H1 (cell line): ENCODE results near the gene ITPKC. TPM values are rescaled to one million over a fixed set of nuclear protein-coding genes. Genes with fewer than 3 reads are reported as not detected.

ENCODE experiments used
- CTCF ChIA-PET: fragments of 300-600 bp; sonication (Branson Sonifier 250); formaldehyde crosslinking; loops from one replicate; lab custom pipeline; 2021; ENCODE audit not compliant: partially characterized antibody; lab: Charles Lee
- POLR2A ChIA-PET: fragments of 300-600 bp; sonication (Branson Sonifier 250); formaldehyde crosslinking; loops from one replicate; lab custom pipeline; 2021; ENCODE audit warnings: inconsistent platforms; ENCODE audit not compliant: partially characterized antibody; lab: Charles Lee
- DNase-seq, 2 experiments: peaks; one replicate each; pipeline versions ENCODE4 v3.0.0 to v3.0.0-alpha.2; 2010 to 2022; ENCODE audit warnings: low spot score in 2 of 2, low read depth in 1 of 2, mixed read lengths in 1 of 2
- FAIRE-seq: peaks from 2 replicates; lab custom pipeline; 2011; peaks lifted over from hg19 to GRCh38; lab: Jason Lieb, UNC
- H2AFZ ChIP-seq: 2 replicates; pipeline ENCODE4 v1.8.1; 2012; ENCODE audit warnings: low read length, inconsistent platforms
- H2AK5ac ChIP-seq: 2 replicates; pipeline ENCODE4 v1.6.1; 2013; ENCODE audit warnings: low read depth, low read length
- H2BK120ac ChIP-seq: replicated peaks from 2 replicates; pipeline ENCODE3; 2013; ENCODE audit warnings: low read depth, low read length, inconsistent platforms
- H2BK12ac ChIP-seq: 2 replicates; pipeline ENCODE4 v1.6.1; 2013; ENCODE audit warnings: low read depth, low read length
- H2BK15ac ChIP-seq: 2 replicates; pipeline ENCODE4 v1.6.1; 2013; ENCODE audit warnings: low read length
- H2BK20ac ChIP-seq: 2 replicates; pipeline ENCODE4 v1.6.1; 2013; ENCODE audit warnings: low read length
- H2BK5ac ChIP-seq: 2 replicates; pipeline ENCODE4 v1.6.1; 2013; ENCODE audit warnings: low read depth, low read length
- H3K14ac ChIP-seq: 2 replicates; pipeline ENCODE4 v1.6.1; 2013; ENCODE audit warnings: inconsistent platforms; ENCODE audit not compliant: insufficient read length
- H3K18ac ChIP-seq: 2 replicates; pipeline ENCODE4 v1.6.1; 2013; ENCODE audit warnings: low read length; ENCODE audit errors: extremely low read depth
- H3K23ac ChIP-seq: 2 replicates; pipeline ENCODE4 v1.6.1; 2013; ENCODE audit warnings: inconsistent platforms; ENCODE audit not compliant: insufficient read length
- H3K23me2 ChIP-seq: 2 replicates; pipeline ENCODE4 v1.6.1; 2013; ENCODE audit warnings: low read depth, low read length
- H3K27ac ChIP-seq: 2 replicates; pipeline ENCODE4 v1.6.1; 2011; ENCODE audit warnings: low read depth, low read length, inconsistent platforms
- H3K27me3 ChIP-seq, 4 experiments: replicated peaks in 1 of 4; 1 replicate in 1 of 4; 2 replicates in 3 of 4; pipeline versions ENCODE4 v1.6.1 to v1.8.1; 2011 to 2013; ENCODE audit warnings: low read length in 3 of 4, mild to moderate bottlenecking in 3 of 4, inconsistent platforms in 2 of 4, mixed read lengths in 2 of 4, moderate library complexity in 1 of 4; ENCODE audit not compliant: control insufficient read depth in 3 of 4, insufficient read depth in 3 of 4; ENCODE audit errors: extremely low read depth in 1 of 4
- H3K36me3 ChIP-seq, 4 experiments: 2 replicates each; pipeline versions ENCODE4 v1.6.1 to v1.8.1; 2011 to 2013; ENCODE audit warnings: mild to moderate bottlenecking in 4 of 4, low read length in 3 of 4, moderate library complexity in 2 of 4, control low read depth in 1 of 4, inconsistent platforms in 1 of 4; ENCODE audit not compliant: insufficient read depth in 4 of 4, control insufficient read depth in 2 of 4
- H3K4ac ChIP-seq: replicated peaks from 2 replicates; pipeline ENCODE3; 2013; ENCODE audit warnings: low read length, low read depth, mixed read lengths, inconsistent platforms; ENCODE audit not compliant: insufficient read length
- H3K4me1 ChIP-seq, 4 experiments: replicated peaks in 1 of 4; 1 replicate in 1 of 4; 2 replicates in 3 of 4; pipeline versions ENCODE4 v1.6.1 to v1.8.1; 2011 to 2013; ENCODE audit warnings: low read length in 3 of 4, inconsistent platforms in 2 of 4, mixed read lengths in 1 of 4; ENCODE audit not compliant: insufficient read depth in 4 of 4, control insufficient read depth in 3 of 4
- H3K4me2 ChIP-seq, 2 experiments: 2 replicates each; pipeline versions ENCODE4 v1.6.1 to v1.8.1; 2011 to 2013; ENCODE audit warnings: low read depth in 2 of 2, low read length in 2 of 2, control low read depth in 1 of 2, inconsistent platforms in 1 of 2, mild to moderate bottlenecking in 1 of 2; ENCODE audit not compliant: insufficient read depth in 1 of 2
- H3K4me3 ChIP-seq, 4 experiments: fragments of 200-600, 300-600 bp in 1 of 4; sonication (generic), shearing (Covaris generic), sonication (Bioruptor Twin) in 1 of 4; 2 replicates each; pipeline versions ENCODE4 v1.5.1 to v1.8.1; 2011 to 2016; ENCODE audit warnings: low read length in 4 of 4, low read depth in 3 of 4, control low read depth in 2 of 4, inconsistent platforms in 2 of 4, mild to moderate bottlenecking in 2 of 4, mixed read lengths in 1 of 4, moderate library complexity in 1 of 4; ENCODE audit not compliant: insufficient read depth in 2 of 4; ENCODE audit errors: extremely low read depth in 1 of 4
- H3K56ac ChIP-seq: replicated peaks from 2 replicates; pipeline ENCODE3; 2013; ENCODE audit warnings: low read depth, mild to moderate bottlenecking, mixed read lengths, low read length, inconsistent platforms; ENCODE audit not compliant: insufficient read length
- H3K79me1 ChIP-seq: 2 replicates; pipeline ENCODE4 v1.6.1; 2013; ENCODE audit warnings: low read depth, low read length, control low read depth
- H3K79me2 ChIP-seq, 2 experiments: 2 replicates each; pipeline versions ENCODE4 v1.6.1 to v1.8.1; 2012 to 2013; ENCODE audit warnings: low read length in 2 of 2, mild to moderate bottlenecking in 2 of 2, inconsistent platforms in 1 of 2; ENCODE audit not compliant: insufficient read depth in 2 of 2, control insufficient read depth in 1 of 2
- H3K9ac ChIP-seq, 4 experiments: replicated peaks in 1 of 4; 1 replicate in 1 of 4; 2 replicates in 3 of 4; pipeline versions ENCODE4 v1.6.1 to v1.8.1; 2011 to 2013; ENCODE audit warnings: low read depth in 3 of 4, low read length in 3 of 4, control low read depth in 2 of 4, mild to moderate bottlenecking in 2 of 4, moderate library complexity in 2 of 4, inconsistent platforms in 1 of 4; ENCODE audit errors: extremely low read depth in 1 of 4
- H3K9me3 ChIP-seq, 2 experiments: 2 replicates each; pipeline versions ENCODE4 v1.6.1 to v1.8.1; 2012 to 2013; ENCODE audit warnings: mild to moderate bottlenecking in 2 of 2, moderate library complexity in 2 of 2, control low read depth in 1 of 2, inconsistent platforms in 1 of 2, low read depth in 1 of 2, low read length in 1 of 2, mixed read lengths in 1 of 2; ENCODE audit not compliant: insufficient read depth in 2 of 2
- H4K20me1 ChIP-seq, 2 experiments: replicated peaks in 1 of 2; 2 replicates each; pipeline versions ENCODE3 to v1.8.1; 2011 to 2013; ENCODE audit warnings: inconsistent platforms in 2 of 2, low read length in 2 of 2, mild to moderate bottlenecking in 1 of 2; ENCODE audit not compliant: insufficient read depth in 2 of 2, control insufficient read depth in 1 of 2
- H4K5ac ChIP-seq: 2 replicates; pipeline ENCODE4 v1.6.1; 2013; ENCODE audit warnings: low read length, low read depth, mixed read lengths, inconsistent platforms; ENCODE audit not compliant: insufficient read length
- H4K8ac ChIP-seq: 2 replicates; pipeline ENCODE4 v1.8.0; 2013; ENCODE audit warnings: mild to moderate bottlenecking, moderate library complexity, low read length, inconsistent platforms; ENCODE audit not compliant: insufficient read depth; ENCODE audit errors: extremely low read depth
- H4K91ac ChIP-seq: replicated peaks from 2 replicates; pipeline ENCODE3; 2013; ENCODE audit warnings: low read length, mixed read lengths, inconsistent platforms; ENCODE audit not compliant: insufficient read length
- WGBS, 2 experiments: shearing (Covaris generic) in 1 of 2; methylation state at CpG; one replicate each; pipeline versions ENCODE4 v1.1.6 to v1.1.7; 2013 to 2015; ENCODE audit warnings: low lambda C conversion rate in 2 of 2, mixed read lengths in 2 of 2, inconsistent platforms in 1 of 2, low coverage in 1 of 2, missing lambda C conversion rate in 1 of 2; ENCODE audit not compliant: insufficient replicate concordance in 2 of 2, insufficient coverage in 1 of 2, insufficient read length in 1 of 2; ENCODE audit errors: extremely low coverage in 1 of 2, missing lambda C conversion rate in 1 of 2; 5-methylcytosine and 5-hydroxymethylcytosine counted together
- polyA plus RNA-seq, 7 experiments: library from polyadenylated mRNA; depleted of rRNA in 3 of 7; stranded (reverse) in 5 of 7; unstranded in 2 of 7; fragments of >200 nt in 5 of 7; fragments of 200-250 nt in 2 of 7; gene quantifications; 1 replicate in 5 of 7; 2 replicates in 1 of 7; 4 replicates in 1 of 7; pipeline versions ENCODE4 v1.2.1 to v1.2.3, GENCODE V29; 2011 to 2013; ENCODE audit warnings: missing spikeins in 2 of 7, mixed read lengths in 2 of 7
- total RNA-seq: library from RNA; stranded (reverse); fragmentation: NEBNext Ultra II Directional; extraction: Animal tissue kit (Norgen Biotek cat#: 25700); gene quantifications from 2 replicates; pipeline ENCODE4 v1.2.1, GENCODE V29; 2021

ITPKC gene
- total and polyA plus RNA-seq, 2 of the 8 experiments (the other 6 are each of a cell fraction or from before 2014, with no cell fraction given) = 5.2 to 8.9 TPM

DNA sequence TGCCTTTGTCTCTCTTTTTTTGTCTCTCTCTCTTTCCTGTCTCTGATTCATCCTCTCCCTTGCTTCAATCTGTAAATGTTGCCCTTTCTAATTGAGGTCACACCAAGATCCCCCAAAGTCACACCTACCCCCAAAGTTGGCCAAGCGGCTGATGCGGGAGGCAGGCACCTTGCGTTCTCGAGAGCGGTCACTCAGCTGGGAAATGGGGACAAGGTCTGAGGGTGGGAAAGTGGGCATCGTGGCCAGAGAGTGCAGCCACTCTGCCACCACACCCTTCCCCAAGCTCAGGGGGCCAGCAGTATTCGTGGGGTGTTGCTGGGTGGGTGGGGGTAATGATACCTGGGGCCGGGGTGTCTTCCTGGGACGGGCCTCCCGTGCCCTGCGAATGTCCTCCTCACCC is 3.0 kb upstream of the ITPKC start:
- Histone ChIP-seq H2AFZ (no peak overlapping the region), H3K27me3 (no peaks in the 10 kb centered on the region), H2BK12ac (no peak overlapping the region), H3K36me3 (peaks cover 9 to 17% (median 11%) of the 10 kb centered on the region in 4 experiments; a peak in 7 of 8 replicates), H3K14ac (no peak overlapping the region), H3K4me3 (peak overlapping the region in 1 of 4 experiments; percentile 88; a peak in 1 of 8 replicates), H3K4me1 (peaks cover 0 to 25% (median 8%) of the 10 kb centered on the region in 4 experiments; a peak in 6 of 7 replicates), H3K9ac (no peak overlapping the region; a peak in 1 of 7 replicates), H3K79me1 (0 out of 2 replicates have a peak, but pooled peaks cover 2% of the 10 kb centered on the region), H3K18ac (no peak overlapping the region), H3K27ac (peak overlapping the region; percentile 78; the same call in 1 of the 2 replicates), H4K8ac (no peak overlapping the region; the same call in 1 of the 2 replicates), H3K9me3 (no peaks in the 10 kb centered on the region), H2AK5ac (no peak overlapping the region), H4K5ac (no peak overlapping the region), H2BK15ac (no peak overlapping the region), H4K91ac (no peak overlapping the region), H4K20me1 (no peaks in the 10 kb centered on the region), H2BK20ac (no peak overlapping the region), H3K23ac (no peak overlapping the region), H3K4me2 (peak overlapping the region; percentile 96 to 100; a peak in 2 of 4 replicates), H3K4ac (no peak overlapping the region), H3K79me2 (peaks cover 0 to 17% of the 10 kb centered on the region in 2 experiments; a peak in 2 of 4 replicates), H2BK120ac (no peak overlapping the region), H3K23me2 (peaks cover 23% of the 10 kb centered on the region), H2BK5ac (0 out of 2 replicates have a peak overlapping the region, but pooled peaks have one; percentile 66), H3K56ac (no peak overlapping the region)
- DNase-seq (no peak), FAIRE-seq (no peak)
- ChIA-PET CTCF (interaction anchor here (0.6 to 1.4 kb wide), 5 partner anchors 11 to 52 kb away, joined by 3 to 4 read pairs (median 4); no protein-coding TSS in a partner anchor), POLR2A (interaction anchor here (0.6 to 1.6 kb wide), 11 partner anchors 13 to 713 kb away, joined by 3 to 6 read pairs (median 3); partner anchors contain the start of genes ACTMAP, B3GNT8, NUMBL and RAB4B)
- WGBS, 2 experiments = 93% methylated on average over 11 of the region's 11 CpGs; no CpG with 5 or more reads in 1 of the 2 experiments
